HG03064 (cell line): ENCODE results near the gene TTC9B.

Experiments
- ATAC-seq: cut with Tn5 transposase; IDR thresholded peaks from one replicate; pipeline ENCODE4 v1.9.1; 2021; ENCODE audit warnings: low read depth; ENCODE audit not compliant: unreplicated experiment

TTC9B gene

DNA sequence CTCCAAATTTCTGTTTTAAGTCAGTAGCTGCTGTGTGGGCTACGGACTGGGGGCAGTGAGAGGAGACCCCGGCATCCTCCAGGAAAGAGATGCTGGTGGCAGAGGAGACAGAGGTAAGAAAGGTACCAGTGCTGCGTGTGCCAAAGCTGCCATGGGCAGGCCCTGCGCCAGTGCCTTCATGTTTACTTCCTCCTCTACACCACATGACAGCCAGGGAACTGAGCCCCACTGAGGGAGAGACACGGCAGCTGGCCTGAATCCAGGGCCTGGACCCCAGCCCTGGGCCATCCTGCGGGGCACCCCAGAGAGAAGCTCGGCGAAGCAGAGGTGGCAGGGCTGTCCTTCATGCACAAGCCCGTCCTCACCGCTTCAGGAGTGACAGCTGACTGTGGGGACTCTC is 31.0 kb upstream of the TTC9B start:
- no peak for ATAC-seq

DNA sequence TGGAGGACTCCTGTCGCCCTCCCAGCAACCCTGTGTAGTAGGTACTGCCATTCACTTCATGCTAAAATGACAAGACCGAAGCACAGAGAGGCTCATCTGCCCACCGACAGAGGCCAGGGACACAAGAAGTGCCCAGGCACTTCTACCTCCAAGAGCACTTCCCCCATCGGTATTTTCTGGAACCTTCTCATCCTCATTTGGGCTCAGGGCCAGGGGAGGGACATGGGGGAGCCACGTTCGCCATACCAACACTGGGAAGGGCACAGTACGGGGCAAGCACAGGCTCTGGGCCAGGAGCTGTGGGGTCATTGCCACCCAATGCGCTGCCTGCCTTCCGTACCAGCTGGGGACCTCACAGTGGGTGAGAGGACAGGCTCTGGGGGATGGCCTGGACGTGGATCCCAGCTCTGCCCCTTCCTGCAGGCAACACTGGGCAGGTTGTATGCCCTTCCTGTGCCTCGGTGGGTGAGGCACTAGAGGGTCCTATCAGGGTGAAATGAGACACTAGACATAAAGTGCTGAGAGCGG is 29.6 kb upstream of the TTC9B start:
- no peak for ATAC-seq

DNA sequence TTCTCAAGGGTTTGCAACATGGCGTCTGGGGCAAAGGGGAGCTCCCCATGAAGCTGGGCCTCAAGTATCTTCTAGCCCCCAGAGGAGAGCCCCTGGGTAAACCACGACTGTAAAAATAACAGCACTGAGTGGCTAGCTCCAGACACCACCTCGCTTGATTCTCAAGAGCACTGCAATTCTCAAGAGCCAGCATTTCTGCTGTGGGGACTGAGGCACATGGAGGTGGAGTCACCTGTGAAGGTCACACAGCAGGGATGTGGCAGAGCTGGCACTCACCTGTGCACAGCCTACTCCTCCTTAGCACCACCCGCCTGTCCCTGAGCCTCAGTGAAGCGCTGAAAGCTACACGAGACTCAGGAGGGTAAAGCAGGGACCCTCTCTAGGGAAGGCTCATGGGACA is 29.0 kb upstream of the TTC9B start:
- no peak for ATAC-seq

DNA sequence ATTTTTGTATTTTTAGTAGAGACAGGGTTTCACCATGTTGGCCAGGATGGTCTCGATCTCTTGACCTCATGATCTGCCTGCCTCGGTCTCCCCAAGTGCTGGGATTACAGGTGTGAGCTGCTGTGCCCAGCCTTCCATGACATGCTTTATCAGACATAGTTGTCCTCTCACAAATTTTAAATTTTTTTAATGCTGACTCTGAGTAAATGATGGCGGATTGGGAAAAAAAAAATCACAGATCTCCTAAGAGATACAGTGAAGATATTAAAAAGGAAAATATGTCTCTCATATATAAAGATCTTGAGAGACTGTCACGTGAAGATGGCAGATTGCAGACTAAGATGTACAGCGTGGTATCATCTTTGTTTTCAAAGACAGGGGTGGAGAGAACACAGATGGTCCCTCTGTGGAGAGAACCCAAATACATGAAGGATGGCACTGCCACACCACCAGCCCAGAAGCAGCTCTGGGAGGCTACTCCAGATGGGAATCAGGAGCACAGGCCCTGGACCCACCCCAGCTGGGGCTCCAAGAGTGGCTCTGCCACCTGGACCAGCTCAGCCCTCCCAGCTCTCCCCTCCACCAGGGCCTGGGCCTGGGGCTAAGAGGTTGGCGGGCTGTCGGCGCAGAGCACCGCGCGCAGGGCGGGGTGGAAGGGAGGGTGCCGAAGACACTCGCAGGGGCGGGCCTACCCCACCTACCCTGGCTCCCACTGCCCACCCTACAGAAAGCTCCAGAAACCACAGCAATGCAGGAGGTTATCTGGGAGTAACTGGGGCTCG is 28.3 kb upstream of the TTC9B start:
- no peak for ATAC-seq

DNA sequence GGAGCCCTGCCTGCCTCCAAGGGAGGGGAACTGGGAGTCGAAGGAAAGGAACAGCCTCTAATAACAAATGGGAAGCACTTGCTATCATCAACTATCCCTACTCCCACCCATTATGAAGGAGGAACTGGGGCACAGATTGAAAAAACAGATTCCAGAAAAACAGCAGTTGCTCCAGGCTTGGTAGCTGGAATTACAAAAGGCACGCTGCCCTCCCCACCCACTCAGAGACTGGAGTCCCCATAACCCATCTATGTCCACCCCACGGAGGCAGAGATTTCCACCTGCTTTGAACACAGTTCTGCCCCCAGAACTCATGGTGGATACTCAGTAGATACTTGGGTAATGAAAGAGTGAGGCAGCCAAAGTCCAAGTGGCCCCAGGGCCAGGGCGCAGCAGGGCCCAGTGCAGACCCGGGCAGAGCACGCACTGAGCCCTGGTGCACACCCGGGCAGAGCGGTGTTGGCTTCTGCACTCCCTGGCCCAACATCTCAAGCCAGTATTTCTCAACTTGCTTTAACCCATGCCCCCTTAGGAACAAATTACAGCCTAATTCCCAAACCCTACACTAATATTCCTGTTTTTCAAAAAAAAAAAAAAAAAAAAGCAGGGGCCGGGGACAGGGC is 27.4 kb upstream of the TTC9B start:
- no peak for ATAC-seq

DNA sequence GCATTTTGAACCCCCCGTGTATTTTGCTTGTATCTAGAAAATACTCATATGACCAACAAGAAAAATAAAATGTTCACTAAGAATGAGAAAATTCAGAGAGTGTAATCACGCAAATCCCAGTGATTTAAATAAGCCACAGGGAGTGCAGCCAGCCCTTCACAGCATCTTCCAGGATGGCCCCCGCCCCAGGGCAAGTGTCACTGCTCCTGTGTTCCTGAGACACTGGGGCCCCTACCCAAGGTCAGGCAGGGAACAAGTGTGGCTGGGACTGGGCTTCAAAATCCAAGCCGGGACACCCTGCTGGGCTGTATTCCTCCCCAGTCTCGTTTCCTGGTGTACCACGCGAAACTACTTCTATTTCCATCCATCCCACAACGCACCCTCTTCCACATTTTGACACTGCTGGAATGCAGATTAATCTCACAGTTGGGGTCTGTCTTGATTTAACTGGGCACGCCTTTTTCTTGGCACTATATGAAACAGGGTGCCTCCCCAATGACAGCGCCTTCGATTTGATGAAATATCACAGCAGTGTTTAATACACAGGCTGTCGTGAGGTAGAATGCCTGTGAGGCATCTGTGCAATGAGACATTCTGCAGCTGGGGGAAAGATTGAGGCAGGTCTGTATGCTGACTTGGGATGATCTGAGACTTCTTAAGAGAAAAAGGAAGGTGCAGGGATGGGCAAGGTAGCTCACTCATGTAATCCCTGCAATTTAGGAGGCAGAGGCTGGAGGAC is 26.6 kb upstream of the TTC9B start:
- ATAC-seq, result no peak

DNA sequence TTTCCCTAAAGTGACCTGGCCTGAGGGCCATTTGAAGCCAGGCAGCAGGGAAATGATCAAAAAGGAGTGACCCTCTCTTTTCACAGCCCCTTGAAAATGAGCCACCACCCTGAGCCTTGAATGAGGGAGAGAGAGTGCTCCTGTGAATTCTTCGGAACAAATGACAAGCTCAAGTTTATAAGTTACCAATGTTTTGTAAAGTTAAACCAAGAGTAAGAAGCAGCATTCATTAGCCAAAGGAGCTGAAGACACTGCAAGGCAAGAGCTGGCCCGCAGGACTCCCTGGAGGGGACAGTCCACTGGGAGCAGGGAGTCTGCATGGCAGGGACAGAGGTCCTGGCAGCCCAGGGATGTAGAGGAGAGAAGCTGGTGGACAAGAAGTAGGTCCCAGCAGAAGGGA is 25.0 kb upstream of the TTC9B start:
- ATAC-seq, result no peak

DNA sequence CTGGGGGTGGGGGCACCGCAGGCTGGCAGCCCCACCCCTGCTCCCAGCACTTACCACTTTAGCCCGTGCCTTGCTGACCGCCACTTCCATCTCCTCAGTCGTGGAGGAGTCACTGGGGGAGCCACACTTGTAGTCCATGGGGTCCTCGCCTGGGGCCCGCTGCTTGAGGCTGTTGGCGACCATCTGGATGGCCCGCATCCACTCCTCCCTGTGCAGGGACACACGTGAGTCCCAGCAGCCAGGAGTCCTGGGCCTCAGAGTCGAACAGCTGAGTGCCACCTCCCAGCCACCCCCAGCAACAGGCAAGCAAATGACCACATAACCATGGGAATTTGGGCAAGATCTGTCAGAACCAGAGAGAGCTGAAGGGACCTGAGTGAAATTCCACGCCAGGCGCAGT is 24.3 kb upstream of the TTC9B start:
- no peak for ATAC-seq

DNA sequence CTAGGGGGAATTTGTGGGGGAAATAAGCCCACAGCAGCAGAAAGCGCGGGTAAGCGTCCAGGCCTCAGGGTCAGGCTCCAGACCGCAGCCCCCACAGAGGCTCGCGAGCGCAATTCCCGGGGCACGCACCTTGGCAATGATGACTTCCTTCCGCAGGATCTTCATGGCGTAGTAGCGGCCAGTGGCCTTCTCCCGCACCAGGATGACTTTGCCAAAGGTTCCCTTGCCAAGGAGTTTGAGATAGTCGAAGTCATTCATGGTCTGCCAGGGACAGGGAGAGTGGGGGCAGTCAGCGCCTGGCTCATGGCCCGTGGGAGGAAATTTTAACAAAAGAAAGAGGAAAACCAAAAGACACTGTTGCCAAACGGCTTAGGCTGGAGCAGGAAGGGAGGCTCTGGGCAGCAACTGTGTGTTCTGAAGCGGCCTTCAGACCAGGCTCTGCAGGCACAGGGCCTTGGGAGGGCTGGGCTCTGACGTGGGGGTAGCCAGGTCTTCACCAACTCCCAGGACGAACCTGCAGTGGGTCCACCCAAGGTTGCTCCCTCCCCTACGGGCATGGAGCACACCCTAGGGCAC is 23.7 kb upstream of the TTC9B start:
- no peak for ATAC-seq

DNA sequence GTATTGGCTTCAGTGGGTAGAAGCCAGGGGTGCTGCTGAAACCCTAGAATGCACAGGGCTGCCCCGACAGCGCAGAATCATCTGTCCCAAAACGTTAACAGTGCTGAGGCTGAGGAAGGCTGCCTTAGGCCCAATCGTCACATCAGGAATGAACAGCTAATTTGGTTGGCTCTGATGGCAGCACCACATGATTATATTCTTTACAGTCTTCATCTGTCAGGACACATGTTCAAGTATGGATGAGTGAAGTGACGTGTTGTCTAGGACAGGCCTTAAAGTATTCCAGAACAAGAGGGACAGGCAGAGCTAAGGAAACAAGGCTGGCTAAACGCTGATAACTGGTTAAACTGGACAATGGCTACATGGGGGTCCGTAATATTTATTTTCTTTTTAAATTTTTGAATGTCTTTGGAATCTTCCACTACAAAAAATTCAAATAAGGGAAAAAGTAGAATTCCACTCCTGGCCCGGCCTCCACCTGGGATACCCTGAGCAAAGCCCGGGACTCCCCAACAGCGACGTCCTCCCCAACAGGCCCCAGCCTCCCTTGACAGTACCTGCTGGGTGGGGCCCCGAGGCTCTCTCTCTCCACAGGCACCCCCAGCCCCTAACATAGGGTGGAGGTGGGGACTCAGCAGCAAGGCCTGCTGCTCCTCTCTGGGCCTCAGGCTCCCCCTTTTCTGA is 23.1 kb upstream of the TTC9B start:
- ATAC-seq, result no peak

DNA sequence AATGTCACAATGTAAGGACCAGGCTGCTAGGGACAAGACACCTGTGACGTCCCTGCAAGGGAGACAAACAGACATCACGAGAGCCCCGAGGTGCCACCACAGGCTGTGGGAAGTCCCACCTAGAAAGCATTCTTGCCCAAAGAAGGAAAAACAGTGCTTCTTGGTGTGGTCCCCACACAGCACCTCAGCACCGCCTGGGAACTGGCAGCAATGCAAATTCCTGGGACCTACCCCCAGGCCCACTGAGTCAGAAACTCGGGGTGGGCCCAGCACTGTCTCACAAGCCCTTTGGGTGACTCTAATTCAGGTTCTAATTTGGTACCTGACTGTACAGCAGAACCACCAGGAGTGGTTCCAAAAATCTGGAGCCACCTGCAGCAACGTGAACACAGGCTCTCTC is 22.1 kb upstream of the TTC9B start:
- ATAC-seq, result no peak

DNA sequence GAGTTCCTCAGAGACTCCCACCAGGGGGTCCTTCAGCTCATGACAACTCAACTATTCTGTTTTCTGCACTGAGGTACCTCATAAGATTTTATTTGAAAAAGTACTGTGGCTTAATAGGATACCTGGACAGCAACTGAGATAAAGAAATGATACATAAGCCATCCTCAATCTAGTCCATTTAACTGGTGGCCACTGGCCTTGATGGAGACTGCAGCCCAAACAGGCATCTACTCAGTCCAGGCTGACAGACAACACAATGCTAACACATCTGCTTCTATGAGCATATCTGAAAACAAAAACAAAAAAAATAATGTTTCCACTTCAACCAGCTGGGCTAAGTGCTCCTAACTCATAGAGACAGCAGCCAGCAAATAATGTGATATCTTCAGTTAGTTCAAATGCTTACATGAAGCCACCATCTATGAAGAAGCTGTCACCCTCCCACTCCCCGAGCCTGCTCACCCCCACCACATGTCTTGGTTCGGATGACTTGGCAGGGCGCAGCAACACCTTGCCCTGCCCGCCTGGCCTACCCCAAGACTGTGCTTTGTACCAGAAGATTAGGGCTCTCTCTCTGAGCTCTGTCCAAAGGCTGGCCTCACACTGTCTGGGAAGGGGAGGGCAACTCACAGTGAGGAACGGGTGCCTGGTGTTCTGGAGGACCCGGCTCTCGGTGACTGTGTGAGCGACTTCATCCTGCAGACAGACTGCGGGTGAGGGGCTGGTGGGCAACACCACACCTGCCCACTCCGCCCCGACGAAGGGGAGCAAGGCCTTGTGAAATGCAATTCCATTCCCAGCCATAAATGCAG is 21.4 kb upstream of the TTC9B start:
- ATAC-seq, result no peak

DNA sequence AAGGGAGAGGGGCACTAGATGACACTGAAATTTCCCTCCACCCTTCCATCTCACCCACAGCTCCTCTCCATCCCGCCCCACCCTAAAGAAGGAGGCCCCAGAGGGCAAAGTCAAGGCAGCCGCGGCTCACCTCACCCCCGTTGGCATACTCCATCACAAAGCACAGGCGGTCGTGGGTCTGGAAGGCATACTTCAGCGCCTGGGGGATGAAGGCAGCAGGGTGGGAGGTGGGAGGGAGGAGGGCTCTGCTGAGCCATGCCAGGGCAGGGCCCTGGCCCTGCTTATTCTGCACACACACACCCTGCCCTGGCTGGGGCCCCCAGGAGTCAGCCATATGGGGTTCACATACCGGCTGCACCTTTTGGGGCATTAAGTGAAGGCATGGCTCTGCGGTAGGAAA is 20.6 kb upstream of the TTC9B start:
- ATAC-seq, result no peak

DNA sequence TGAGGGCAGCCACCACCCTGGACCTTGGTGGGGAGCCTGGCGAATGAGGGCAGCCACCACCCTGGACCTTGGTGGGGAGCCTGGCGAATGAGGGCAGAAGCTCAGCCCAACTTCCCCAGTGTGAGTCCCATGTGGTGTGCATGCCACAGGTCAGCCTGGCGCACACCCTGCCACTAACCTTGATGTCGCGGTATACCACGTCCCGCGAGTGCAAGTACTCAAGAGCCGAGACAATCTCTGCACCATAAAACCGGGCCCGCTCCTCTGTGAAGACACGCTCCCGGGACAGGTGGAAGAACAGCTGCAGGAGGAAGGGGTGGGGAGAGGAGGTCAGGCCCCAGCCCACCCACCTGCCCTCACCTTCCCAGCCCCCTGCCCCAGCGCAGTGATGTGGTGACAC is 19.6 kb upstream of the TTC9B start:
- ATAC-seq, result no peak

DNA sequence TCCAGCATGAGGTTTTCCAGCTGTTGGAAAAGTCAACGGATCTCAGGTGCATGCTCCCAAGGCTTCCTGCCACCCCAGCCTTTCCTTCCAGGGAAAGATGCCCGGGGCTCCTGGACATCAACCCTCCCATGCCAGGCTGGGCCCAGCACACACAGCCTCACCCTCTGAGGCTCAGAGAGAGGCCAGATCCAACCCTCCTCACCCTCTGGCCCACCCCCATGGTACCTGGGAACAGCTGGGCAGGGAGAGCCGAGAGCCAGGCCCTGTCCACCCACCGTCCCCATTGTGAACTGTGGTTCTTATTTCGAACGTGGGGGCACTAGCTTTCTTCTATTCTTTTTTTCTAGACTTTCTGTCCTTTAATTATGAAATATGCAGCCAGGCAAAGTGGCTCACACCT is 18.2 kb upstream of the TTC9B start:
- no peak for ATAC-seq

DNA sequence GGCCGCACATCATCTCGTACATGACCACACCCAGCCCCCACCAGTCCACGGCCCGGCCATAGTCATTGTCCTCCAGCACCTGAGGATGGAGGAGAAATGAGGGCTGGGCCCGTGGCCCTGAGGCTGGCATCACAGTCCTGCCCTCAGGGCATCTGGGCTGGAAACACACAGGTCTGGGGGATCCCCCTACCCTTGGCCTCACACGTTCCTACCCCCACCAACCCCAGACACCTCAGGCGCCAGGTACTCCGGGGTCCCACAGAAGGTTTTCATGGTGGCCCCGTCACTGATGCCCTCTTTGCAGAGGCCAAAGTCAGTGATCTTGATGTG is 17.8 kb upstream of the TTC9B start:
- no peak for ATAC-seq

DNA sequence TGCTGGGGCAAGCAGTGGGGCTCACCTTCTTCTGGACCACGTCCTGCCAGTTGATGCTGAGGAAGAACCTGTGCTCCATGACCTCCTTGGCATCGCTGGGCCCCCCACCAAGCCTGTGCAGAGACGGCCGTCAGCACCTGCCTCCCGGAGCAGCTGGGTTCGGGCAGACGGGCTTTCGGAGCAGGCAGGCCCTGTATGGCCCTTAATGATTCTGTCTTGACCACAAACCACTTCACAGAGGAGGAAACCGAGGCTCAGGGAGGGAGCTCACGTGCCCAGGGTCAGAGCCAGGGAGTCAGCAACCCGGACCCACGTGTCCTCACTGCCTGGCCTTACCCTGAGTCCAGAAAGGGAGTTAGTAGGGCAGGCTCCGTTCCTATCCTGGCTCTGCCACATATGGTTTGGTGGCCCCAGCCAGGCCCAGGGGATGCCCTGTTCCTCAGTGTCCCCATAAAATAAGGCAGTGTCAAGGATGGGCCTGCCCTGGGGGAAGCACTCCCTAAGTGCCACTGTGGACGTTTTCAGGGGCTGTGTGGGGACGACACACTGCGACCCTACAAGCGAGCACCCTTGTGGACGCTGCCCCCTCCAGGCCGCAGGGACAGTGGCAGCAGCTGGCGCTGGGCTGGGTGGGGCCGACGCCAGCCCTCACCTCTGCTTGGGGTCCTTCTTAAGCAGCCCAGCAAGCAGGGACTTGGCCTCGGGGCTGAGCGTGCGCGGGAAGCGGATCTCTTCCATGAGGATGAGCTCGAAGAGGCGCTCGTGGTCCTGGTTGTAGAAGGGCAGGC is 17.2 kb upstream of the TTC9B start:
- ATAC-seq, result no peak

DNA sequence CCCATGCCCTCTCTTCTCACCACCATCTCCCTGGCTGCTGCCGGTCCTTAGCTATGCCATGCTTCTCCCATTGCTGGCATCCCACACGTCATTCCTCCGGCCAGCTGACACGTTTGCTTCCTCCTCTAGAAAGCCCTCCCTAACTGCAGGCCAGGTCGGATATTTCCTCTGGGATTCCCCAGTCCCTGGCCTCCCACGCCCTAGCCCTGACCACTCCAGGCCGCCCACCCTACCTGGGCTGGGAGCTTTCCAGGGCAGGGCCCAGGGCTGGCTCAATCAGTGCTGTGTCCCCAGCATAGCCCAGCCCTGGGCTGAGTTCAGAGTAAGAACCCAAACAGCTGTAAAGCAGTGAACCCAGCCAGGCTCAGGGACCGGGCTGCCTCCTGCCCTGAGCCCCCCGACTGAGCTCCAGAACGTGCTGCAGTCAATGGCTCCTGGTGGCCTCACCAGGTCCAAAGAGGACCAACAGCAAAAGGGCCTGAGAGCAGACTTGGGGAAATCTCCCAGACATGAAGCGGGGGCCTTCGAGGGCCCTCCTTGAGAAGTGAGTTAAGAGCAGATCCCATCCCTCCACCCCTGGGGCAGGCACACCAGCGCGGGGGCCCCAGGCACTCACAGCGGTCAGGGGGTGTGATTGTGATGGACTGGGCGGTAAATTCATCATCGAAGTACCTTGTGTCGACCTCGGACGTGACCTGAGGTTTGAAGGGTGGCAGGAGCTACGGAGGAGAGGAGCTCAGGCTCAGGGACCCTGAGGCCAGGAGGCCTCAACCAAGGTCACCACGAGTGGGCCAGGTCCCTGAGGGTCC is 16.4 kb upstream of the TTC9B start:
- ATAC-seq, result no peak
